Colonic mucosa (tissue), 4 donors: ENCODE data around the gene ESR2. TPM values are rescaled to one million over a fixed set of nuclear protein-coding genes. Genes with fewer than 3 reads are reported as not detected.
"Not testable (repeated sequence)": the region's sequence is repeated elsewhere in the genome, so short reads cannot be mapped to it uniquely, and the experiment has no call there.

Experiments
- DNase-seq: peaks from one replicate; pipeline ENCODE4 v3.0.0-alpha.2; 2020
- H3K27ac ChIP-seq: fragments of 200-600 bp; one replicate; pipeline ENCODE4 v1.8.0; 2021
- H3K27me3 ChIP-seq: fragments of 200-600 bp; one replicate; pipeline ENCODE4 v1.8.0; 2021
- H3K36me3 ChIP-seq: fragments of 200-600 bp; one replicate; pipeline ENCODE4 v1.8.0; 2021
- H3K4me1 ChIP-seq: fragments of 200-600 bp; one replicate; pipeline ENCODE4 v1.8.0; 2021; ENCODE audit warnings: mild to moderate bottlenecking
- H3K4me3 ChIP-seq: fragments of 200-600 bp; one replicate; pipeline ENCODE4 v1.8.0; 2021
- H3K9ac ChIP-seq, 2 donors: one replicate each; pipeline ENCODE4 v1.7.0; 2013; ENCODE audit warnings: control low read depth in 2 of 2, low read depth in 2 of 2, low read length in 2 of 2
- H3K9me3 ChIP-seq: fragments of 200-600 bp; one replicate; pipeline ENCODE4 v1.8.0; 2021
- intact Hi-C: fragments of 100-400 bp; cut with DNase I; formaldehyde crosslinking; loops from one replicate; pipeline ENCODE4 v1.14.1; 2022
- total RNA-seq, 2 donors: library from RNA; stranded (reverse); fragmentation: NEBNext Ultra II Directional in 1 of 2; extraction: Animal tissue kit (Norgen Biotek cat#: 25700) in 1 of 2; gene quantifications; one replicate each; pipeline ENCODE4 v1.2.1, GENCODE V29; 2021
- TF ChIP-seq, protein P1 (sequence below): fragments of 200-600 bp; IDR thresholded peaks from one replicate; pipeline ENCODE4 v1.8.0; 2022; ENCODE audit warnings: antibody characterized with exemption, mild to moderate bottlenecking
- donor health status: healthy.
- donor health status: DM: no; HTN: no; CAD: no.
- donor health status: DM: no; HTN: no; CAD: no.

ESR2 gene
- total RNA-seq, 2 donors from 2014 or later = 0.42 to 0.85 TPM

DNA sequence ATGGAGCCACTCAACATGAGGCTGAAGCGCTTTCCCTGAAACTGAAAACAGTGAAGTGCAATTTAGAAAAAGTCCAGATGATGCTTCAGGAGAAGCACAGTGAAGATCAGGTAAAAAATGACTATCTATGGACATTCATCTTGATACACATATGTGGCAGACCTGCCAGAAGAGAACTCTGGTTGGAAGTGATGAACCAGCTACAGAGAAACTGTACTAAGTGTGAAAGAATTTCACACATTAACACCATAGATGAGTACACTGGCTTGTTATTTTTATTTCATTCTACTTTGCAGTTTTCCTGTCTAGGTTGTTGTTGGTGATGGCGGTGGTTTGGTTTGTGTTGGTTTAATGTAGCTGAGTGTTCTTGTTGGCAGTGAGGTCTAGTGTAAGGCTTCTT, 174.7 kb downstream of the ESR2 start:
- no peak for DNase-seq
- H3K27me3 ChIP-seq = no peaks in the 10 kb centered on the region
- H3K4me3 ChIP-seq = no peak overlapping the region
- no peak overlapping the region for H3K27ac ChIP-seq
- no peaks in the 10 kb centered on the region for H3K9me3 ChIP-seq
- no peak overlapping the region for H3K9ac ChIP-seq
- peaks cover 16% of the 10 kb centered on the region for H3K36me3 ChIP-seq
- H3K4me1 ChIP-seq = no peaks in the 10 kb centered on the region
- TF ChIP-seq, protein P1, sequence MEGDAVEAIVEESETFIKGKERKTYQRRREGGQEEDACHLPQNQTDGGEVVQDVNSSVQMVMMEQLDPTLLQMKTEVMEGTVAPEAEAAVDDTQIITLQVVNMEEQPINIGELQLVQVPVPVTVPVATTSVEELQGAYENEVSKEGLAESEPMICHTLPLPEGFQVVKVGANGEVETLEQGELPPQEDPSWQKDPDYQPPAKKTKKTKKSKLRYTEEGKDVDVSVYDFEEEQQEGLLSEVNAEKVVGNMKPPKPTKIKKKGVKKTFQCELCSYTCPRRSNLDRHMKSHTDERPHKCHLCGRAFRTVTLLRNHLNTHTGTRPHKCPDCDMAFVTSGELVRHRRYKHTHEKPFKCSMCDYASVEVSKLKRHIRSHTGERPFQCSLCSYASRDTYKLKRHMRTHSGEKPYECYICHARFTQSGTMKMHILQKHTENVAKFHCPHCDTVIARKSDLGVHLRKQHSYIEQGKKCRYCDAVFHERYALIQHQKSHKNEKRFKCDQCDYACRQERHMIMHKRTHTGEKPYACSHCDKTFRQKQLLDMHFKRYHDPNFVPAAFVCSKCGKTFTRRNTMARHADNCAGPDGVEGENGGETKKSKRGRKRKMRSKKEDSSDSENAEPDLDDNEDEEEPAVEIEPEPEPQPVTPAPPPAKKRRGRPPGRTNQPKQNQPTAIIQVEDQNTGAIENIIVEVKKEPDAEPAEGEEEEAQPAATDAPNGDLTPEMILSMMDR = no peak
- intact Hi-C loops = no loop called here

DNA sequence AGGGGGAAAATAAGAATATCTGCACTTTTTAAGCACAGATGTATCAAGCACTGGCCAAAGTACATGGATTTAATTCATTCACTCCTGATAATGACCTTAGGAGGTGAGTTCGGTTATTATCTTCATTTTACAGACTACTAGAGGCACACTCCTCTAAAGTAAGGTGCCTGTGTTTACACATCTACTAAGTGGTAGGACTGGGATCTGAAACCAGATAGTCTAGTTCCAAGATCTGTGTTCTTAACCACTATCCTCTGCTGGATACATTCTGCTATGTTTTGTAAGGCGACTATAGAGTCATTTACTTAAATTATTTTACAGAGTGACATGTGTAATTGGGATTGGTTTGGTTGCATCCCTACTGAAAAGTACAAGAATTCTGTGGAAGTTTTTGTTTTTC, 175.3 kb downstream of the ESR2 start:
- intact Hi-C loops = no loop called here
- no peak overlapping the region for H3K9ac ChIP-seq
- no peak overlapping the region for H3K27ac ChIP-seq

DNA sequence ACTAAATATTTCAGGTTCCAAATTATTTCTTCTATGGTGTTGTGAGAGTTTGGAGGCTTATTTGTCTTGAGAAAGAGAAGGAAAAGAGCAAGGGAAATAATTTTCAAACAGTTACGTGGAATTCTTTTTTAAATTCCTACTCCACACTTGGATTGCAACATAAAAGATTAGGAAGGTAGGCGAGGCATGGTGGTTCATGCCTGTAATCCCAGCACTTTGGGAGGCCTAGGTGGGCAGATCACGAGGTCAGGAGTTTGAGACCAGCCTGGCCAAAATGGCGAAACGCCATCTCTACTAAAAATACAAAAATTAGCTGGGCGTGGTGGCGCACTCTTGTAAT, 175.8 kb downstream of the ESR2 start:
- H3K9me3 ChIP-seq, H3K4me1 ChIP-seq, H3K9ac ChIP-seq, H3K27ac ChIP-seq, H3K4me3 ChIP-seq, H3K36me3 ChIP-seq, intact Hi-C loops, DNase-seq, H3K27me3 ChIP-seq: not testable (repeated sequence)

More for the DNA sequence above, 175.3 kb downstream of the ESR2 start:
- H3K4me1 ChIP-seq = no peaks in the 10 kb centered on the region
- no peaks in the 10 kb centered on the region for H3K9me3 ChIP-seq
- TF ChIP-seq, protein P1 = no peak
- H3K27me3 ChIP-seq = no peaks in the 10 kb centered on the region
- peaks cover 10% of the 10 kb centered on the region for H3K36me3 ChIP-seq
- H3K4me3 ChIP-seq = no peak overlapping the region
- DNase-seq = no peak

DNA sequence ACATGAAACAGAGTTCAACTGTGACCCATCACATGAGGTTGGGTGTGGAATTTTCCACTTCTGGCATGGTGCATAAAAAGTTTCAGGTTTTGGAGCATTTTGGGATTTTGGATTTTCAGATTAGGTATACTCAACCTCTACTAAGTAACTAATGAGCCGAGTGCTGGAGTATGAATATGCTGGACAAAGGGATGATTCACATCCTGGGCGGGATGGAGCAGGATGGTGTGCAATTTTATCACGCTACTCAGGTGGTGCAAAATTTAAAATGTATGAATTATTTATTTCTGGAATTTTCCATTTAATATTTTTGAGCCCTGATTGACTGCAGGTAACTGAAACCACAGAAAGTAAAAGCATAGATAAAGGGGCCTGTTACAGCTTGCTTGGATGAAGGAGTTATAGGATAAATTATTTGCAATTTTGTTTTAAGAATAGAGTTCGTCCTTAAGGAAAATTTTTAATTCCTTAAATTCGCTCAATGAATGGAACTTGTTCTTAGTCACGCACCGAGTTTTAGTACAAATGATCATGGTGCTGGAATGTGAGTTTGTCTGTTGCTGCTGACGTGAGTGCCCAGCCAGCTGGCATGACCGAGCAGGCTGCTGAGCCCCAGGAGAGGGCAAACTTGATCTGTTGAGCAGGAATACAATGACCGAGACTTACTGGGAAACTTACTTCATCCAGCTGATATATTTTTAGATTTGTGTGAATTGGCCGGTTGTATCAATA, 176.3 kb downstream of the ESR2 start:
- no peak overlapping the region for H3K4me3 ChIP-seq
- no peaks in the 10 kb centered on the region for H3K4me1 ChIP-seq
- DNase-seq = no peak
- no peaks in the 10 kb centered on the region for H3K9me3 ChIP-seq
- intact Hi-C loops = no loop called here
- H3K36me3 ChIP-seq = peaks cover 10% of the 10 kb centered on the region
- no peak overlapping the region for H3K9ac ChIP-seq
- no peak overlapping the region for H3K27ac ChIP-seq
- TF ChIP-seq, protein P1 = no peak
- H3K27me3 ChIP-seq = no peaks in the 10 kb centered on the region

DNA sequence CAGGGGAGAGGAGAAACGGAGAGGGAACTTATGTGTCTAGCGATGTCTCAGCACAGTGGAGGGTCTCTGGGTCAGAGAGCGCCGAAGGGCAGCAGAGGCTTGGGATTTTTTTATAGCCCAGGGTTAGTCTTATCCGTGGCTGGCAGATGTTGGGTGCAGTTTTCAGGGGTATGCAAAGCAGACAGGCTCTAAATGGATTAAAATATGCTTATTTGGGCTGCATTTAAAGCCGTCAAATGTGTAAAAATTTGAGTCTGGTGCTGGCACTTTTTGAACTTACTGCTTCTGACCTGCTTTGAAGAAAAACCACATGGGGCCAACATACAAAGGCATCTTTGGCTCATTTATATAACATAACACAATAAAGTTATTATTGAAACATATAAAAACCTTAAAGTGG, 178.8 kb downstream of the ESR2 start:
- H3K27me3 ChIP-seq = no peaks in the 10 kb centered on the region
- H3K4me3 ChIP-seq = no peak overlapping the region
- intact Hi-C loops = no loop called here
- DNase-seq = no peak
- H3K4me1 ChIP-seq = no peaks in the 10 kb centered on the region
- TF ChIP-seq, protein P1 = no peak
- no peaks in the 10 kb centered on the region for H3K9me3 ChIP-seq
- H3K36me3 ChIP-seq = no peaks in the 10 kb centered on the region
- H3K27ac ChIP-seq = no peak overlapping the region
- H3K9ac ChIP-seq = no peak overlapping the region

DNA sequence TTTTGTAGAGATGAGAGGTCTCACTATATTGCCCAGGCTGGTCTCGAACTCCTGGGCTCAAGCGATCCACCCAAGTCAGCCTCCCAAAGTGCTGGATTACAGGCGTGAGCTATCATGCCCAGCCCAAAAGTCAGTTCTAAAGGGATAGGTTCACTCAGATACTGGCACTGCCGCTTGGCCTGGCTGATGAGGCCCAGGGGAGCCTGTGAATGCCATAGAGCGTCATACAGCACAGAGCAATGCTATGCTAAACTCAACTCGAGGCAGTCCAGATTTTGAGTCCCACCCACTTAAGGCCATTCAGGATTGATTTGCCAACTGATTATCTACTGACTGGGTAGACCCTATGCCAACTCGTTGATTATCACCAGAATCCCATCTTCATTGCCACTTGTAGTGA, 179.4 kb downstream of the ESR2 start:
- H3K4me3 ChIP-seq = no peak overlapping the region

More for the DNA sequence above, 179.4 kb downstream of the ESR2 start:
- intact Hi-C loops = no loop called here
- H3K27me3 ChIP-seq = no peaks in the 10 kb centered on the region
- H3K9ac ChIP-seq = no peak overlapping the region
- TF ChIP-seq, protein P1 = no peak
- no peaks in the 10 kb centered on the region for H3K9me3 ChIP-seq
- no peaks in the 10 kb centered on the region for H3K36me3 ChIP-seq
- no peak for DNase-seq
- no peaks in the 10 kb centered on the region for H3K4me1 ChIP-seq
- no peak overlapping the region for H3K27ac ChIP-seq
